ENCODE data around the gene QRICH2. TPM values are rescaled to one million over a fixed set of nuclear protein-coding genes. Genes with fewer than 3 reads are reported as not detected.

The QRICH2 gene
- total RNA-seq, 1 donor from 2014 or later = 1.7 TPM

DNA sequence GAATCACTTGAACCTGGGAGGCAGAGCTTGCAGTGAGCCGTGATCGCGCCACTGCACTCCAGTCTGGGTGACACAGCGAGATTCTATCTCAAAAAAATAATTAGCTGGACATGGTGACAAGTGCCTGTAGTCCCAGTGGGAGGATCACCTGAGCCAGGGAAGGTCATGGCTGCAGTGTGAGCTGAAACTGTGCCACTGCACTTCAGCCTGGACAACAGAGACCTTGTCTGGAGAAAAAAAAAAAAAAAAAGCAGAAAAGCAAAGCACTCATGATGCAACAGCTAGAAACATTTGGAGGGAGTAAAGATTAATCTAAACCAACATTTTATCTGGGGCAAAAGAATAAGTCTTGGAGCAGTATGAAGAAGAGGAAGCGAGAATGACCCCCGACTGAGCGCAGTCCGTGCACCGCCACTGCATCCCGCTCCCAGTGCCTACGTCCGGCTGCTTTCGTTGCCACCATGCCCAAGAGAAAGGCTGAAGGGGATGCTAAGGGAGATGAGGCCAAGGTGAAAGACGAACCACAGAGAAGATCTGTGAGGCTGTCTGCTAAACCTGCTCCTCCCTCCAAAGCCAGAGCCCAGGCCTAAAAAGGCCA lies 37.4 kb upstream of the QRICH2 start:
- Histone ChIP-seq H3K79me2 (ENCODE audit: low read depth) (peaks cover 8% of the 10 kb centered on the region), H3K27me3 (no peaks in the 10 kb centered on the region), H3K4me1 (no peaks in the 10 kb centered on the region), H3K4me2 (no peak overlapping the region), H3K27ac (no peak overlapping the region), H3F3A (ENCODE audit: low read depth) (no peaks in the 10 kb centered on the region), H4K20me1 (ENCODE audit: low read depth) (no peaks in the 10 kb centered on the region), H3K4me3 (no peak overlapping the region), H3K36me3 (no peaks in the 10 kb centered on the region), H2AFZ (replicated peaks) (no peak overlapping the region), H3K9me3 (ENCODE audit: low read depth) (no peaks in the 10 kb centered on the region), H3K9ac (no peak overlapping the region)
- TF ChIP-seq EZH2 (IDR thresholded peaks at IDR 0.05) = no peak
- TF ChIP-seq, protein P1, sequence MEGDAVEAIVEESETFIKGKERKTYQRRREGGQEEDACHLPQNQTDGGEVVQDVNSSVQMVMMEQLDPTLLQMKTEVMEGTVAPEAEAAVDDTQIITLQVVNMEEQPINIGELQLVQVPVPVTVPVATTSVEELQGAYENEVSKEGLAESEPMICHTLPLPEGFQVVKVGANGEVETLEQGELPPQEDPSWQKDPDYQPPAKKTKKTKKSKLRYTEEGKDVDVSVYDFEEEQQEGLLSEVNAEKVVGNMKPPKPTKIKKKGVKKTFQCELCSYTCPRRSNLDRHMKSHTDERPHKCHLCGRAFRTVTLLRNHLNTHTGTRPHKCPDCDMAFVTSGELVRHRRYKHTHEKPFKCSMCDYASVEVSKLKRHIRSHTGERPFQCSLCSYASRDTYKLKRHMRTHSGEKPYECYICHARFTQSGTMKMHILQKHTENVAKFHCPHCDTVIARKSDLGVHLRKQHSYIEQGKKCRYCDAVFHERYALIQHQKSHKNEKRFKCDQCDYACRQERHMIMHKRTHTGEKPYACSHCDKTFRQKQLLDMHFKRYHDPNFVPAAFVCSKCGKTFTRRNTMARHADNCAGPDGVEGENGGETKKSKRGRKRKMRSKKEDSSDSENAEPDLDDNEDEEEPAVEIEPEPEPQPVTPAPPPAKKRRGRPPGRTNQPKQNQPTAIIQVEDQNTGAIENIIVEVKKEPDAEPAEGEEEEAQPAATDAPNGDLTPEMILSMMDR (IDR thresholded peaks at IDR 0.05) = no peak
- no peak for TF ChIP-seq EZH2phosphoT487 (IDR thresholded peaks at IDR 0.05)
- H3K36me3 Mint-ChIP-seq = peaks cover 37% of the 10 kb centered on the region
- no peaks in the 10 kb centered on the region for H3K9me3 Mint-ChIP-seq
- H3K4me3 Mint-ChIP-seq = no peak overlapping the region
- H3K27ac Mint-ChIP-seq = peak overlapping the region; percentile 57
- no peak for DNase-seq (ENCODE audit: low spot score)
- no peaks in the 10 kb centered on the region for H3K4me1 Mint-ChIP-seq
- no peaks in the 10 kb centered on the region for H3K27me3 Mint-ChIP-seq (ENCODE audit: insufficient read depth, low read depth)

DNA sequence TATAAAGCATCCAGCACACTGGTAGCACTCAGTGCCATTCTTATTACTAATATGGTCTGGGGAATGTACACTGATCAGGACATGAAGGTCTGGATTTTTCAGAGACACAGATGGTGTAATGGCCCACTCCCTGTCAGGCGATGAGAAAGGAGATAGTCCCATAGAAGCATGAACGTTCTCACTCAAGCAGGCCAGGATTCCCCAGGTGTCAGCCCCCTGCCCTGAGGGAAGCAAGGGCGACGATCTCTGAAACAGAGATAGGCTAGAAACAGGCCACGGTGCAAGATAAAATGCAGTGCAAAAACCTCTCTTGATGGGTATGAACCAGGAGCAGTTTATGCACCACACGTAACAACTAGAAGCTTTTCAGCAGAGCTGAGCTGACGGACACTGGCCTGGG lies 35.0 kb upstream of the QRICH2 start:
- Histone ChIP-seq H3F3A (ENCODE audit: low read depth) (no peaks in the 10 kb centered on the region), H3K27ac (no peak overlapping the region), H3K27me3 (no peaks in the 10 kb centered on the region), H3K9ac (no peak overlapping the region), H2AFZ (replicated peaks) (no peak overlapping the region), H4K20me1 (ENCODE audit: low read depth) (no peaks in the 10 kb centered on the region), H3K79me2 (ENCODE audit: low read depth) (no peaks in the 10 kb centered on the region), H3K9me3 (ENCODE audit: low read depth) (no peaks in the 10 kb centered on the region), H3K4me2 (no peak overlapping the region), H3K4me3 (no peak overlapping the region), H3K36me3 (no peaks in the 10 kb centered on the region), H3K4me1 (no peaks in the 10 kb centered on the region)
- H3K9me3 Mint-ChIP-seq = no peaks in the 10 kb centered on the region
- H3K36me3 Mint-ChIP-seq = peaks cover 46% of the 10 kb centered on the region
- H3K4me1 Mint-ChIP-seq = no peaks in the 10 kb centered on the region
- no peak overlapping the region for H3K27ac Mint-ChIP-seq
- no peaks in the 10 kb centered on the region for H3K27me3 Mint-ChIP-seq (ENCODE audit: insufficient read depth, low read depth)
- no peak overlapping the region for H3K4me3 Mint-ChIP-seq
- DNase-seq (ENCODE audit: low spot score) = no peak
- TF ChIP-seq EZH2phosphoT487 (IDR thresholded peaks at IDR 0.05) (no peak), EZH2 (IDR thresholded peaks at IDR 0.05) (no peak)
- TF ChIP-seq, protein P1 (IDR thresholded peaks at IDR 0.05) = no peak

DNA sequence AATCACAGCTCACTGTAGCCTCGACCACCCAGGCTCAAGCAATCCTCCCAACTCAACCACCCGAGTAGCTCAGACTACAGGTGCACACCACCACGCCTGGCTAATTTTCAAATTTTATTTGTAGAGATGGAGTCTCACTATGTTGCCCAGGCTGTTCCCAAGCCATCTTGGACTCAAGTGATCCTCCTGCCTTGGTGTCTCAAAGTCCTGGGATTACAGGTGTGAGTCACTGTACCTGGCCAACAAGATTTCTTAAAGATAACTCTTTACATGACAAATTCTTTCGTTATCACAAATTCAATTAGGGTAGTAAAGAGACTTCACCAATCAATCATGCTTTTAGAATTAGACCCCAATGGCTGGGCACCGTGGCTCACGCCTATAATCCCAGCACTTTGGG lies 33.2 kb upstream of the QRICH2 start:
- H3K9me3 Mint-ChIP-seq = no peaks in the 10 kb centered on the region
- no peak overlapping the region for H3K27ac Mint-ChIP-seq
- H3K4me1 Mint-ChIP-seq = no peaks in the 10 kb centered on the region
- Histone ChIP-seq H3K9me3 (ENCODE audit: low read depth) (no peaks in the 10 kb centered on the region), H3K4me2 (no peak overlapping the region), H3K4me1 (peaks cover 7% of the 10 kb centered on the region), H3K79me2 (ENCODE audit: low read depth) (no peaks in the 10 kb centered on the region), H3K4me3 (no peak overlapping the region), H3K36me3 (no peaks in the 10 kb centered on the region), H3K27ac (no peak overlapping the region), H4K20me1 (ENCODE audit: low read depth) (no peaks in the 10 kb centered on the region), H3K9ac (no peak overlapping the region), H3K27me3 (no peaks in the 10 kb centered on the region), H3F3A (ENCODE audit: low read depth) (peaks cover 13% of the 10 kb centered on the region), H2AFZ (replicated peaks) (no peak overlapping the region)
- H3K36me3 Mint-ChIP-seq = peaks cover 36% of the 10 kb centered on the region
- no peak overlapping the region for H3K4me3 Mint-ChIP-seq
- no peak for DNase-seq (ENCODE audit: low spot score)
- TF ChIP-seq EZH2 (IDR thresholded peaks at IDR 0.05) (no peak), EZH2phosphoT487 (IDR thresholded peaks at IDR 0.05) (no peak)
- TF ChIP-seq, protein P1 (IDR thresholded peaks at IDR 0.05) = no peak
- H3K27me3 Mint-ChIP-seq (ENCODE audit: insufficient read depth, low read depth) = no peaks in the 10 kb centered on the region
